Measurements from ENCODE around the gene VPS29.
A peak's percentile ranks its signal among the peaks of the same experiment; 100 is the strongest.
"Not testable (repeated sequence)": the region's sequence is repeated elsewhere in the genome, so short reads cannot be mapped to it uniquely, and the experiment has no call there.

The VPS29 gene

DNA sequence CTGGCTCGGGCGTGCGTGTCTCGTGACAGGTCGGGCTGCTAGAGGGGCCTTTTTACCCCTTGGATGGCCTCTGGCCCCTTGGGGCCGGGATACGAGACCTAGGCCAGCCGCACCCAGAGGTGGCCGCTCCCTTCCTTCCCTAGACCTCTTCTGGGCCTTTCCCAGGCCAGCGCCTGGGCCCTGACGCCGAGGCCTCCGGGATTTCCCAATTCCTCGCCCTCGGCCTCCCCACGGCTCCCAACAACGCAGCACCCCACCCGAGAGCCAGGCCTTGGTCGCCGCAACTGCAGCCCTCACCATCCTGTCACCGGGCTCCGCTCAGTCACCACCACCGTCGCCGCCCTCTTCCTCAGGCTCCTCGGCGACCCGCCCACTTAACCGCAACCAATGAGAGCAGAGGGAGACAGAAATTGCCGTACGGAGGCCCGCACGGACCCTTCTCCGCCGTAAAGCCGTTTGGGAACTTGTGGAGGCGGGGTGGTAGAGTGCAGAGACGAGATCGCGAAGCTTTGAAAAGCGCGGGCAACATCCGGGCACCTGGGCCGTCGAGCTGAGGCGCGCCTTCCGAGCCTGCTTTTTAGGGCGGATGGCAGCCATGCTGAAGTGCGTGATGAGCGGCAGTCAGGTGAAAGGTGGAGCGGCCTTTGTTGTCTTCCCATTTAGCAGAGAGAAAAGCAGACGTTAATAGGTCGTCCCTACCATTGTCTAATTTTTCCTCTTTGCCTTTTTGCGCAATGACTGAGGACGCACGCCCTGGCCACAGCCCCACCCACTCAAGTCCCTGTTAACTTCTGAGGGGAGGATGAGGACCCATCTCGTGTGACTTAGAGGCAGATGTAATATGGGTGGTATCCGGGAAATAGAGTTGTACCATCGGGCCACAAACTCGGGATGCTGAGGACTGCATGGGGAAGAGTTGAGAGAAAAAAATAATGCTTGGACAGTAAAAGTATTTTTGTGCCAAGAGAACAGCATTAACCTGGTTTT, at the start of gene VPS29, which contains the start of gene RAD9B:
TSS of gene VPS29 (minus strand) at position 360 of the 987 bp plus-strand sequence. CDS start at position 300, 60 bp downstream.
TSS of gene RAD9B (plus strand) at position 580 of the 987 bp plus-strand sequence. CDS start at position 587, 7 bp downstream.
- DNase-seq, result peak; percentile 98

DNA sequence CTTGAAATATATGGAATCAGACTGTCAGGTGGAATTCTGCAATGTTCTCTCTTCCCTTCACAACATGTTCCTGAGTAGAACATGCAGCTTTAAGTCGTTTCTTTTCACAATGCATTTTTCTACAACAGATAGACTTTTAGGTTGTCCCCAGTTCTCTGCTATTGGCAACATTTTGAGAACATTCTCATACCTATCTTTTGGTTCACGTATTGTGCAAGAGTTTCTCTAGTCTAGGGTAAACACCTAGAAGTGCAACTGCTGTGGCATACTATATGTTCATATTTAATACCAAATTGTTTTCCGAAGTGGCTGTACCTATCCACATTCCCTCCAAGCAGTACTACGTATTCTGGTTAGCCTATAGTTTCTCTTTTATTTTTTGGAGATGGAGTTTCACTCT, 49.1 kb upstream of the VPS29 start:
- DNase-seq, result no peak

DNA sequence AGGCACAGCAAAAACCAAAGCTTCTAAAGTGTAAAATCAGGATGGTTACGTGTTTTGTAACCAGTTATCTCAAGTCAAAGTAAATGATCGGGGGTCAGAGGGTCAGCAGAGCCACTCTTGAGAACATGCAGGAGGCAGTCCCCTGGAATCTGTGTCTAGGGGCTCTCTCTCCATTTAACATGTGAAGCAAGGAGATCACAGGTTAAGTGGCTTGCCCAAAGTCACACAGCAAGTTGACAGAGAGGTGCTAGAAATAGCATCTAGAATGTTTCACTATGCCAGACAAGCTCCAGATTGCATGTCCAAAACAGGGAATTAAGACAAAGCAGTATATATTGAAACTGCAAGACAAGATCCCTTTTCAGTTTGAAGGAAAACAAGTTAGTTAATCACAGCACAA, 47.8 kb upstream of the VPS29 start:
- no peak for DNase-seq

DNA sequence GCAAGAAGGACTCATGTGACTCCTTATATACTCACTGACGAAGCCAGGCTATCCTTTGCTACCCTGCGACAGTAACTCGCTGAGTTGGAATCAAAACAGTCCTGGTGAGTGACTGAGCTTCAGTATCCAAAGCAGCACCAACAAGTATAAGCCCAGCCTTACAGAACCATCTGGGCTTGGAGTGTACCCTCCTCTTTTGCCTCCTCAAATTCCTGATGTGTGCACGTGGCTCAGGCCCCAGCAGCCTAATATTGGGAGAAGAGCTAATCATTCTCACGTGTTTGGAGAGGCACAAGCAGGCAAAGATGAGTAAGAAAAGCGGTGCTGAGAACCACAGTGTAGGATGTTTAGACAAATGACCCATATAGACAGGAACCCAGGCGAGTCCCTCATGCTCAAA, 46.8 kb upstream of the VPS29 start:
- no peak for DNase-seq

DNA sequence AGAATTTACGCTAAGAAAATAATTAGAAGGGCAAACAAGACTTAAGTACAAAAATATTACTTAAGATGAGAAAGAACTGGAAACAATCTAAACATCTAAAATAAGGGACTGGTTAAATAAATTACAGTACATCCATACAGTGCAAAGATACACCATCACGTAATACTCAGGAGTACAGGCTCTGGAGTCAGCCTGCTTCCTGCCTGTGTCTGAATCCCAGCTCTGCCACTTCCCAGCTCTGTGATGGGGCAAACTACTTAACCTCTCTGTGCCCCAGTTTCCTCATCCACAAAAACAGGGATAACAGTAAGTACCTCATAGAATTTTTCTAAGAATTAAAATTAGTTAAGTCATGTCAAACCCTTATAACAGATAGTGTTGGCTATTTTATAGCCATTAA, 45.2 kb upstream of the VPS29 start:
- no peak for DNase-seq

DNA sequence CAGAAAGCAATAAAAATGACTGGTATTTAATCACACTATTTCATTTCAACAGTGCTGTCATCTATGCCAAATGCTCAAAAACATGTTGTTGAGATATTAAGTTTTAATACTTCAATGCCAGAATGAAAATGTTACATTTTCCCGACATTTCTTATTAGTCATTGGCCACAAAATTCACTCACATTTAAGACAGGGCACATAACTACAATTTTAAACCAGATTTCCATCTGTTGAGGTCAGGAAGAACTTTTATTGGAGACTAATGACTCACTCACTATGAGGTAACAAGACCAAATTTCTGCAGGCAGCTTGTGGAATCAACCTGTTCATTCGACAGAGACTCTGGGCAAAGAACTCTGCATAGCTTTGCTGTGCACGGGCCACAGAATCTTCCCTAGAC, 44.4 kb upstream of the VPS29 start:
- no peak for DNase-seq

DNA sequence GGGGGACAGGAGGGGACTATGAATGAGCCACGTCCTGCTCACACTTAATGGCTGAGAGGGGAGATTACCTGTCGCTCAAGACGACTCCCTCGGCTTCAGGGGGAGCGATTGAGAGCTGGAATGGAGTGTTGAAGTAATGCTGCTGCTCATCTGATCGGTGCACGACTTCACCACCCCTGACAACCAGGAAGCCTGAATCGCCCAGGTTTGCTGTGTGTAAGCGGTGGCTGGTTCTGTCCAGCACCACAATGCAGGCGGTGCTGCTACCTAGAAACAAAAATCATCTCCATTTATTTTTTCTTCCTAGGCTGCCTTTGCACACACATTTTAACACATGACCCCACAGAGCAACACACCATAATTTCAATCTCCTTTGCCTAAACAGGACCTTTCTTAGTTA, 43.9 kb upstream of the VPS29 start:
- DNase-seq, result no peak

DNA sequence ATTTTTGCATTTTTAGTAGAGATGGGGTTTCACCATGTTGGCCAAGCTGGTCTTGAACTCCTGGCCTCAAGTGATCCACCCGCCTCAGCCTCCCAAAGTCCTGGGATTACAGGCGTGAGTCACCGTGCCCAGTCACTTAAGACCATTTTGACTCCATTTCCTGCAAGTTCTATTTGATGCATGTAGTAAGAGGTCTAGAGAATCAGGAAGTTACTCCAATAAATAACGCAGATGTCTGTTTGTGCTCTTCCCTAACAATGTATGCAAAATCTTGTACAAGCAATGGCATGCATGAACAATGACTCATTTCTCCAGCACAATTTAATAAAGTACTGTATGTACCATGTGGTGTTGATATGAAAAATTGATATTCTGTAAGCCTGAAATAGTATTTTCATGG, 43.3 kb upstream of the VPS29 start:
- DNase-seq, result not testable (repeated sequence)

DNA sequence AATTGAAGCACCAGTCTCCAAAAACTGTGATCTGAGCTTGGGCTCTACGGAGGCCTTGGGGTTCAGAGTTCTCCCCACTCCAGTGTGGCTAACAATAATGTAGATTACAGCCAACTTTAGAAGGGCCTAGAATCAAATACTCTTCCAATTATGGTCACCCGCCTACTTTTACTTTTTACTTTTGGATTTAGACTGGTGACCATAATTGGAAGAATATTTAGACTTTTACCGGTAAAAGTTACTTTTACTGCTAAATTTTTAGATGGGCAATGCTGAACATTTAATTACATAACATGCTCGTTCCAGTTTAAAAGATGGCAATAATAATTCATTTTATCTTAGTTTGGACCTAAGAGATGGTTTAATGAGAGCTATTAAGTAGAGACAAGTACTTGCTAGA, 42.1 kb upstream of the VPS29 start:
- DNase-seq, result no peak

DNA sequence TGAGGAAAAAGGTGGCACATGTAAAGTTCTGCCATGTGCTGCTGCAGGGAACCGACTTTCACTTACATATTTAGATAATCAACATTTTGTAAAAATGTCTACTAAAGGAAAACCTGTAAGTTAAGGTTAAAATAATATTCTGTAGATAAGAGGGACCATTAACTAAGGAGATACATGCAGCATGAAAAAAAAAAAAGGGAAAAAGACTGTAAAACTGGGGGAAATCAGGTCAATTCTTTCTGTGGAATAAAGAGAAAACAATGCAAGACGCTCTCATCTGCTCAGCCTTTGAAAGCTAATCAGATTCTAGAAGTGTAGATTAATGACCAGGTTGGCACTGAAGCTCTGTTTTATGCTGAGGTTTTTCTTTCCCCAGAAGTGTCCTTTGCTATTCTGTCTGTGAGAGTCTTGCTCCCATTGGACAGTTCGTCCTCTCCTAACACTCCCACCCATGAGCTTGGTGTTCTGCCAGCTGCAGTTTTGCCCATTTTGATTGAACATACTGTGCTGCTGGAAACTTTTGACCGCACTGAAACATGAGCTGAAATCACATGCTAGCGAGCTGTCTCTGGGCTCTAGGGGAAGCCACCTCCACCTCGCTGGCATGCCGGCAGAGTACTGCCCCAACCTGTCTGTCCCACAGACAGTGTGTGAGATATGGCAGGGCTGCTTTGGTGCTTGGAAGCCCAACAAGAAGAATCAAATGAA, 41.5 kb upstream of the VPS29 start:
- no peak for DNase-seq

DNA sequence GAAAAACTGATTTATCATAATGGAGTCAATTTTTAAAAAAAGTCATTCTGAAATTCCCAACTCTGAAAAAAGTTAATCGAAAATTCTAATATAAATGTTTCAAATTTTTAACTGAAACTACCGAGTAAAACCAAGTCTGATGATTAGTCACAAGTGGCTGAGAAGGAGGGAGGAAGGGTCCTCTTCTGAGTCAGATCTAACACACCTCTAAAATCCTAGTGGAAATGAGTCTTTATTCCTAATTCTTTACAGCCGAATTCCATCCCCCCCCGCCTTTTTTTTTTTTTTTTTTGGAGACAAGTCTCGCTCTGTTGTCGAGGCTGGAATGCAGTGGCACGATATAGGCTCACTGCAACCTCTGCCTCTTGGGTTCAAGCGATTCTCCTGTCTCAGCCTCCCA, 38.1 kb upstream of the VPS29 start:
- DNase-seq, result no peak

DNA sequence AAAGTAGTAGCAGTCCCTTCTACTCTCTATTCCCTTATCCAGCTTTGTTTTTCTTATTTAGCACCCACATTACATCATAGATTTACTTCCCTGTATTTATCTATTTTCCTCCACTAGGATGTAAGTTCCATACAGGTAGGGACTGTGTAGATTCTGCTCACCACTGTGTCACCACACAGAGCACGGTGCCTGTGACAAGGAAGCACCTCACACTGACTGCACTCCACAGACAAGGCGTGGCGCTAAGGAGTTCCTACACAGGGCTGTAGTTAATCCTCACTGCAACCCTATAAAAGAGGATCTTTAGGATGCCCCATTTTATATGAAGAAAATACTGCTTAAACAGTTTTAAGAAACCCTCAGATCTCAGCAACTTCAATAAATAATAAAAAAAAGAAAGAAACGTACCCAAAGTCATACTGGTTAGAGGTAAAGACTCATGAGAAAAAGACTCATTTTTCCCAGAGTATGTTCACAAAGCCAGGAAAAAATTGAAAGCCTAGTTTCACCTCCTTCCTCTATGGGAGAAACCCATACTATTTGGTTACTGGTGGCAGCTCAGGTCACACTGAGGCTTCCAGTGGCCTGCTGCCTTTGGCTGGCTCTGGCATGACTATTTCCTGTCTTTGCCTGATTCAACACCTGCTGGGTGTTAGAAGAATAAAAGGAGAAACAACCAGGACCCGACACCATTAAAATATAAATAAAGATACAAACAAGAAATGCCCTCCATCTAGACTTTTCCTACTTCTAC, 37.1 kb upstream of the VPS29 start:
- no peak for DNase-seq

DNA sequence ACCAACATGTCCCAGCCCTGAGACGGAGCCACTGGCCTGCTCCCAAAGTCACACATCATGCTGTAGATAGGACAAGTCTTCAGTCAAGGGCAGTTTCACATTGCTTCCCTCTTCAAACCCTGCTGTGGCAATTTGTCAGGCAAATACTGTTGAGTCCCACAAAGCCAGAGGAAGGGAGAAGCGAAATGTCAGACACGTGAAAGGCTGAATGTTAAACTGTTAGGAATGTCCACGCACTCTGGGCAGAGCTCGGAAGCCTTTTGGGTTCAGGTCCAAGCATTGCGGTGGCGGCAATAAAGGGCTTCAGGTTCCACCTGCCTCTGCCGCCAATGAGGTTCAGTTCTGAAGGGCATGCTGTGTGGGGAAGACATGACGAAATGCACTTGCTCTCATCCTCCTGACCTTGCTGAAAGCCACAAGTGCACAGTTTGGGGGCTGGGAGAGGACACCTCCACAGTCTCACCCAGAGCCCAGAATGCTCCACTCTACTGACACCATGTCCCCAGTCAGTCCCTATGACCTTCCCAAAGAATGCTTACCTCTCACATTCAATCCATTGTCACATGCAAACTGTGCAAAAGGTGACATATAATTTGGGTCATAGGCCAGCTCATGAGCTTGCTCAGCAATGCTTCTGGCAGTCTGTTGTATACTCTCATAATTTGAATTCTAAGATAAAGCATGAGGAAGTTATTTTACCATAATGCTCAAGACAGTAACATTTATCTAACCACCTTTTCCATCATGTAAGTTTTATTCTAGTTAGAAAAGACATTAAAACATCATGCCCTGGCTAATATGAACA, 35.9 kb upstream of the VPS29 start:
- no peak for DNase-seq

DNA sequence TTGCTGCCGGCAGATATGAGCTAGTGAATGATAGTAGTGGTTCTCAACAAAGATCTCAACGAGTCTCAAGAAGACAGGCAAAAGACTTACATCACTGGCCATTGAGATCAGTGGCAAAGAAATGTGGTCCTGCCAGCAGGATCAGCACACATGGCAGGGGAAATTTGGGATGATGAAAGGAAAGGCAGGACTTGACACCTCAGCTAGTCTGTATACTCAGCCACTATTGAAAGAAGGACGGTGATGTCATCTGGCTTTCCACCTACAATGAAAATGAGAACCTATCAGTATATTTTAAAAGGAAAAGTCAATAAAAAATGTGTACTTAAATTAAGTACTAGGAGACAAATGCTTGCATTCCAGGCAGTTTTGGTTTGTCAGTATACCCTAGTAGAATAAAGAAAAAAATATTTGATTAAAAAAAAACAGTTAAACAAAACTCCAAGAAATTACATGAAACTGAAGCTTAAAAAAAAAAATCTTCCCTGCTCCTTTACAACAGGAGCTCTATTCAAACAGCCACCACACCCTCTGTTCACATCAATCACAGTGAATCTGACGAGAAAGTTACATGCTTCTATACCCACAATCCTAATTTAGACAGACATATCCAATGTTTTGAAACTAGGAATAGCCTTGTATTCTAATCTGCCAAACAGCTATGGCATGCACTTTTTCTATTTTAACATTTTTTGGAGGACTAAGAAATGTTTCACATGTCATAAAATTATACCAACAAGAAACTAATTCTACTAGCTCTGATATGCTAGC, 35.1 kb upstream of the VPS29 start:
- no peak for DNase-seq

DNA sequence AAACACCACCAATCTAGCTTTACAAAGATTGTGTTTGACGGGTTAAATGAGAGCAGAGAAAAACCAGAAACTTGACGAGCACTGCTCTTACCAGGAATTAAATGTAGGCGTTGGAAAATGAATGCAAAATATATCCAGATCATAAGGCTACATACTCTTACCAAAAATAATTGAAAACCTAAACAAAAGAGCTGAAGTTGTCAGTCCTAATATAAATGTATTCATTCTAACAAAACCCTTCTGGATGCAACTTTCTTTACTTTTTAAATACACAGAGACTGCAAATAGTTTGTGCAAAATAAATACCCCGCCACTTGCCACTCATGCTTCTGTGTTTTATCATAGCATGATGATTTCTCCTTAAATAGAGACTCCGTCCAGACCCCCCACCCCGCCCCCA, 32.9 kb upstream of the VPS29 start:
- no peak for DNase-seq

DNA sequence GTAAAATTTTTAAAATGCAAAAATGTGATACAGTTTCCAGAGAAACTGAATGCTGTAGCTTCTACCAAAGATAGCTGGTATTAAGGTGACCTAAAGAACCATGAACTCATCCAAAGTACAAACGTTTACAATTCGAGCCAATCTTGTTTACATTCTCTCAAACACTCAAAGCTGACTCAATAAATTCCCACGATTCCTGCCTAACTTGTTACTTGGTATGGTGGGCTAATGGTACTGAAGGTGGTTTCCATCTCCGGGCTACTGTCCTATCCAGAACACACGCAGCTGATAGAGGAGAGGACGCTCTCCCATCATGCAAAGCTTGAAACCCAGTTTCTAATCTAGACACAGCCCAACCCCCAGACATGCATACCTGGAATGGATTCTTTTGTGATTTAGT, 31.7 kb upstream of the VPS29 start:
- DNase-seq, result no peak

DNA sequence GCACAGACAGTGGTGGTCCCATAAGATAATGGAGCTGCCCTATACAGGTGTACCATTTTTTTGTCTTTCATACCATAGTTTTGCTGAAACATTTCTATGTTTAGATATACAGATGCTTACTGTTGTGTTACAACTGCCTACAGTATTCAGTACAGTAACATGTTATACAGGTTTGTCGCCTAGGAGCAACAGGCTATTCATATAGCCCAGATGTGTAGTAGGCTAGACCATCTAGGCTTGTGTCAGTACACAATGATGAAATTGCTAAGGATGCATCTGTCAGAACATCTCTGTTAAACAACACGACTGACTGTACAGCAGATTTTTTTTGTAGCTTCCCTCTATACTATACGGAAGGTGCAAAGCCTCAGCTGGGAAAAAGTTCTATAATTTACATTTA, 30.7 kb upstream of the VPS29 start:
- no peak for DNase-seq

DNA sequence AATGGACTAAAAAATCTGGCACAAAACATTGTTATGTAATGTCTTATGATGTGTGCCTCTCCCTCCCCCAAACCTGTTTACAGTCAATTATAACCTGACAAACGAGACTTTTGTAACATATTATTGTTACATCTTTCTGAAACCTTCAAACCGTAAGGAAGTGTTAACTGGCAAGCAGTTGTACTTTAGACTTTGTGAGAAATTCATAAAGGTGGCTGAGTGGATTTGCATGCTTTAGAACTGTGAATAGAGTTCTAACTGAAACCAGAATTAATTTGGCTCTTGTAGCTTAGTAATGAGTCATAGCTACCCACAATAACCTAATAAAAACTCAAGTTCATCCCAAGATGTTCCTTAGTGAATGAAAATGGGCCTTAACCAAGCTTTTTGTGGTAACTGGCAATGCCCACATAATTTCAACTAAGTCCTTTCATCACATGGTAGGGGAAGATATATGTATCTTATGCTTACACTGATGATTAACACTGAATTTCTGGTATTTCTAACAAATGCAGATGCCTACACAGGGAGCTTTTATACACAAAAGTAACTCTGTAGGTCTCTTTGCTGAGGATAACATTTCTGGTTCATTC, 29.9 kb upstream of the VPS29 start:
- no peak for DNase-seq

DNA sequence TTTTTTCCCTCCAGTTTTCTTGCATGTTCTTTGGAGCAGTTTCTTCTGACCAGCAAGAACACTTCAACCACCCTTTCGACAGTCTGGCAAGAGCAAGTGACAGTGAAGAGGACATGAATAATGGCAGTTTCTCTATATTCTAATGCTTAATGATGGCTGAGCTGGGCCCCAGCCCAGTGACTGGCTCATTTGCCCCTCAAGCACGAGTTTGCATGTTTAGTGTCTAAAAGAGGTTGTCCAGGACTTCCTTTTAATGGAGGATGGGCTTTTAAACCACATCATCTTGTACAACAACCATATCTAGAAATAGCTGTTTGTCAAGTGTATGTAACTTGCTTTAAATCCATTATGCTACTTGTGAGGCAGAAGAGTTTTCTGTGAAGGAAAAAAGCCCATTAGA, 28.6 kb upstream of the VPS29 start:
- no peak for DNase-seq

DNA sequence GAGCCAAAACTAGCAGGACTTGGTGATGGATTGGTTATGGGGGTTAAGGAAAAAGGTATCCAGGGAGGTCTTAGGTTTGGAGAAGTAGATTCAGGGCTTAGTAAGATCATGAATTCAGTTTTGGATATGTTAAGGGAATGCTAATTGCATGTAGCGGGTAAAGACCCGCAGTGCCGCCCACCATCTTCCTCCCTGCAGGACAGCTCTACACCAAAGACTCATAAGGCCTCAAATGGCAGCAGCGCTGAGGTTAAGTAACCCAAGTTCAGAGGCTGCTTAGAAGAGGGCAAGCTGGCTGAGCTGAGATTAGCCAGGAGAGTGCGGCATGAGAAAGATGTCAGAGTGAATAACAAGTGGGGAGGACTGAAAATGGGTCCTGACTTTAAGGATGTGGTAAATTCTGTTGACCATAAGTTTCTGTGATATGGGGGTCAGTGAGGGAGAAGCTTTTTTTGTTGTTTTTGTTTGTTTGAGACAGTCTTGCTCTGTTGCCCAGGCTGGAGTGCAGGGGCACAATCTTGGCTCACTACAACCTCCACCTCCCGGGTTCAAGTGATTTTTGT, 26.4 kb upstream of the VPS29 start:
- no peak for DNase-seq
